ENCODE results near the gene JCHAIN. TPM values are rescaled to one million over a fixed set of nuclear protein-coding genes. Genes with fewer than 3 reads are reported as not detected.

JCHAIN gene
- total and polyA plus RNA-seq, 2 of the 8 experiments (the other 6 are each of a cell fraction or from before 2014, with no cell fraction given) = not detected

- TF ChIP-seq SAP30 (IDR thresholded peaks at IDR 0.05; ENCODE audit: insufficient read depth, insufficient replicate concordance, low read length) = no peak
- no peak for TF ChIP-seq SIRT6 (IDR thresholded peaks at IDR 0.05; ENCODE audit: low read length)
- TF ChIP-seq, protein P1, sequence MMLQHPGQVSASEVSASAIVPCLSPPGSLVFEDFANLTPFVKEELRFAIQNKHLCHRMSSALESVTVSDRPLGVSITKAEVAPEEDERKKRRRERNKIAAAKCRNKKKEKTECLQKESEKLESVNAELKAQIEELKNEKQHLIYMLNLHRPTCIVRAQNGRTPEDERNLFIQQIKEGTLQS (IDR thresholded peaks at IDR 0.05; ENCODE audit: insufficient read depth, low read depth, low read length) = no peak
- TF ChIP-seq POLR2A (IDR thresholded peaks at IDR 0.05; ENCODE audit: control extremely low read depth in 1 of 2, low read depth in 2 of 2, low read length in 2 of 2) = no peak
Measured at GRCh38 chr4:70714079-70714887, 48.0 kb upstream of the JCHAIN start (continued).

Data from H1 (cell line).